Neural cell (in vitro differentiated cells): ENCODE data around the gene ZNF552.

Source experiments
- CTCF ChIP-seq: fragments of 450-650 bp; IDR thresholded peaks from 2 replicates; pipeline ENCODE4 v1.5.1; 2014; ENCODE audit warnings: antibody characterized with exemption, mild to moderate bottlenecking, moderate library complexity; ENCODE audit not compliant: poor library complexity, severe bottlenecking
- EP300 ChIP-seq: fragments of 450-650 bp; conservative IDR thresholded peaks from 2 replicates; pipeline ENCODE4 v1.6.1; 2014; ENCODE audit warnings: antibody characterized with exemption, mild to moderate bottlenecking, moderate library complexity; ENCODE audit not compliant: poor library complexity, severe bottlenecking
- POLR2AphosphoS5 ChIP-seq: IDR thresholded peaks from 2 replicates; pipeline ENCODE4 v1.6.1; 2012
- REST ChIP-seq: IDR thresholded peaks from 2 replicates; pipeline ENCODE4 v1.6.1; 2012; ENCODE audit warnings: borderline replicate concordance

- TF ChIP-seq REST (no peak), CTCF (no peak), EP300 (no peak), POLR2AphosphoS5 (no peak)
Measured at GRCh38 chr19:57817976-57818375, 3.3 kb upstream of the ZNF552 start.
